Stimulated activated CD4-positive, alpha-beta T cell treated with anti-CD3 and anti-CD28 coated beads, Interleukin-15, amount 100 ng/mL, for 1 hour (primary cell): ENCODE measurements around the gene OR4A15.

Experiments used
- DNase-seq, 2 donors: peaks; one replicate each; pipeline ENCODE4 v3.0.0-alpha.2; 2020; ENCODE audit warnings: low read depth in 1 of 2, low spot score in 1 of 2

OR4A15 gene

GRCh38 chr11:55367674-55368073, at the start of gene OR4A15:
TSS of gene OR4A15 (plus strand) at chr11:55367974. CDS start at chr11:55367974, 0 bp downstream.
- no peak for DNase-seq

GRCh38 chr11:55324500-55324899, 43.3 kb upstream of the OR4A15 start:
- DNase-seq: no peak

GRCh38 chr11:55342901-55343300, 24.9 kb upstream of the OR4A15 start, which contains the start of gene OR4A16:
TSS of gene OR4A16 (plus strand) at chr11:55343201. CDS start at chr11:55343201, 0 bp downstream.
- DNase-seq: no peak

GRCh38 chr11:55345306-55345705, 22.5 kb upstream of the OR4A15 start:
- no peak for DNase-seq

GRCh38 chr11:55349032-55349431, 18.7 kb upstream of the OR4A15 start:
- DNase-seq: no peak

GRCh38 chr11:55357560-55358184, 10.1 kb upstream of the OR4A15 start:
- no peak for DNase-seq

GRCh38 chr11:55401011-55401410, 33.2 kb downstream of the OR4A15 start:
- no peak for DNase-seq
